Measurements from ENCODE around the gene TNK1. TPM values are rescaled to one million over a fixed set of nuclear protein-coding genes. Genes with fewer than 3 reads are reported as not detected.

The TNK1 gene
- total and polyA plus RNA-seq, 2 of the 8 experiments (the other 6 are each of a cell fraction or from before 2014, with no cell fraction given) = 7.6 to 9.5 TPM

- Histone ChIP-seq H3K18ac (ENCODE audit: extremely low read depth, low read length) (no peak overlapping the region), H3K36me3 (ENCODE audit: control insufficient read depth in 2 of 4, insufficient read depth in 4 of 4, low read length in 3 of 4) (peaks cover 0 to 30% (median 10%) of the 10 kb centered on the region in 4 experiments; a peak in 5 of 8 replicates), H3K79me1 (ENCODE audit: low read depth, low read length) (no peaks in the 10 kb centered on the region; the same call in 1 of the 2 replicates), H3K4me3 (ENCODE audit: extremely low read depth in 1 of 4, insufficient read depth in 2 of 4, low read depth in 3 of 4, low read length in 4 of 4) (no peak overlapping the region), H3K23ac (ENCODE audit: insufficient read length) (no peak overlapping the region), H3K27me3 (replicated peaks in 1 of 4; ENCODE audit: control insufficient read depth in 3 of 4, extremely low read depth in 1 of 4, insufficient read depth in 3 of 4, low read length in 3 of 4) (no peaks in the 10 kb centered on the region), H2AK5ac (ENCODE audit: low read depth, low read length) (no peak overlapping the region), H3K27ac (ENCODE audit: low read depth, low read length) (no peak overlapping the region), H4K91ac (replicated peaks; ENCODE audit: insufficient read length, low read length) (no peak overlapping the region), H2BK120ac (replicated peaks; ENCODE audit: low read depth, low read length) (no peak overlapping the region), H2AFZ (ENCODE audit: low read length) (no peak overlapping the region), H3K4me1 (replicated peaks in 1 of 4; ENCODE audit: control insufficient read depth in 3 of 4, insufficient read depth in 4 of 4, low read length in 3 of 4) (peaks cover 0 to 9% (median 3%) of the 10 kb centered on the region in 4 experiments; a peak in 6 of 7 replicates), H2BK20ac (ENCODE audit: low read length) (no peak overlapping the region), H3K9ac (replicated peaks in 1 of 4; ENCODE audit: extremely low read depth in 1 of 4, low read depth in 3 of 4, low read length in 3 of 4) (no peak overlapping the region), H3K4me2 (ENCODE audit: insufficient read depth in 1 of 2, low read depth in 2 of 2, low read length in 2 of 2) (no peak overlapping the region), H2BK12ac (ENCODE audit: low read depth, low read length) (no peak overlapping the region), H2BK15ac (ENCODE audit: low read length) (no peak overlapping the region), H3K4ac (replicated peaks; ENCODE audit: insufficient read length, low read depth, low read length) (no peak overlapping the region), H4K8ac (ENCODE audit: extremely low read depth, insufficient read depth, low read length) (no peak overlapping the region; the same call in 1 of the 2 replicates), H3K23me2 (ENCODE audit: low read depth, low read length) (peaks cover 14% of the 10 kb centered on the region; the same call in 1 of the 2 replicates), H4K5ac (ENCODE audit: insufficient read length, low read depth, low read length) (no peak overlapping the region), H4K20me1 (replicated peaks in 1 of 2; ENCODE audit: control insufficient read depth in 1 of 2, insufficient read depth in 2 of 2, low read length in 2 of 2) (peaks cover 2 to 10% of the 10 kb centered on the region in 2 experiments), H3K14ac (ENCODE audit: insufficient read length) (no peak overlapping the region), H3K79me2 (ENCODE audit: control insufficient read depth in 1 of 2, insufficient read depth in 2 of 2, low read length in 2 of 2) (no peaks in the 10 kb centered on the region), H3K9me3 (ENCODE audit: insufficient read depth in 2 of 2, low read depth in 1 of 2, low read length in 1 of 2) (no peaks in the 10 kb centered on the region), H3K56ac (replicated peaks; ENCODE audit: insufficient read length, low read depth, low read length) (no peak overlapping the region), H2BK5ac (ENCODE audit: low read depth, low read length) (no peak overlapping the region)
- FAIRE-seq = no peak
- no peak for DNase-seq (ENCODE audit: low read depth in 1 of 2, low spot score in 2 of 2)
- POLR2A ChIA-PET (ENCODE audit: partially characterized antibody) = interaction anchor here (1.3 to 1.9 kb wide), 3 partner anchors 8 to 94 kb away, joined by 4 to 8 read pairs (median 4); partner anchors contain the start of gene POLR2A
- CTCF ChIA-PET (ENCODE audit: partially characterized antibody) = interaction anchor here (1.1 to 2.8 kb wide), 4 partner anchors 31 to 223 kb away, joined by 3 to 8 read pairs (median 4); partner anchors contain the start of gene SENP3
- WGBS, 2 experiments (ENCODE audit: extremely low coverage in 1 of 2, insufficient coverage in 1 of 2, insufficient read length in 1 of 2, insufficient replicate concordance in 2 of 2, low coverage in 1 of 2, low lambda C conversion rate in 2 of 2, missing lambda C conversion rate in 1 of 2) = 86% methylated on average over 19 of the region's 19 CpGs; no CpG with 5 or more reads in 1 of the 2 experiments
- TF ChIP-seq GTF2F1 (IDR thresholded peaks at IDR 0.05; ENCODE audit: borderline replicate concordance, low read depth, low read length) (no peak), YY1 (IDR thresholded peaks at IDR 0.05; ENCODE audit: low read depth, low read length) (no peak), MAFK (IDR thresholded peaks at IDR 0.05; ENCODE audit: low read depth, low read length) (no peak), RXRA (IDR thresholded peaks at IDR 0.05; ENCODE audit: insufficient read depth, low read depth, low read length) (no peak), RNF2 (IDR thresholded peaks at IDR 0.05; ENCODE audit: borderline replicate concordance, low read depth, low read length, missing control alignments, poor library complexity, severe bottlenecking) (no peak), PHF8 (conservative IDR thresholded peaks at IDR 0.05; ENCODE audit: low read depth, low read length) (no peak), CBX8 (IDR thresholded peaks at IDR 0.05; ENCODE audit: borderline replicate concordance, low read depth, low read length) (no peak), KDM1A (IDR thresholded peaks at IDR 0.05; ENCODE audit: borderline replicate concordance, low read length) (no peak), POU5F1 (IDR thresholded peaks at IDR 0.05; ENCODE audit: low read depth, low read length) (no peak), SUZ12 (IDR thresholded peaks at IDR 0.05; ENCODE audit: low read length) (no peak)
Observed at GRCh38 chr17:7389924-7390910, 9.3 kb downstream of the TNK1 start.
